DND-41 (cell line): ENCODE results near the gene CTXN1.

Experiments
- CTCF ChIP-seq: IDR thresholded peaks from 2 replicates; pipeline ENCODE4 v1.5.1; 2012; ENCODE audit warnings: borderline replicate concordance, low read length, moderate library complexity, mild to moderate bottlenecking; ENCODE audit not compliant: poor library complexity, severe bottlenecking; ENCODE audit errors: extremely low read depth
- EZH2 ChIP-seq: IDR thresholded peaks from 3 replicates; pipeline ENCODE4 v1.6.1; 2012; ENCODE audit warnings: borderline replicate concordance, low read depth, mild to moderate bottlenecking, moderate library complexity, low read length, inconsistent platforms; ENCODE audit not compliant: severe bottlenecking

GRCh38 chr19:7933828-7934725 lies 8.1 kb upstream of the CTXN1 start:
- TF ChIP-seq CTCF (no peak), EZH2 (no peak)
